AG09319 (cell line): Measurements from ENCODE around the gene DNAH7.
"Not testable (repeated sequence)": the region's sequence is repeated elsewhere in the genome, so short reads cannot be mapped to it uniquely, and the experiment has no call there.

ENCODE experiments used
- DNase-seq: peaks from one replicate; pipeline ENCODE4 v3.0.0-alpha.2; 2010; ENCODE audit warnings: low read depth; ENCODE audit errors: extremely low read depth
- TF ChIP-seq, protein P1 (sequence below): IDR thresholded peaks from 2 replicates; pipeline ENCODE4 v1.5.1; 2011; ENCODE audit warnings: low read depth, mild to moderate bottlenecking, inconsistent platforms, low read length, moderate library complexity

DNAH7 gene

DNA sequence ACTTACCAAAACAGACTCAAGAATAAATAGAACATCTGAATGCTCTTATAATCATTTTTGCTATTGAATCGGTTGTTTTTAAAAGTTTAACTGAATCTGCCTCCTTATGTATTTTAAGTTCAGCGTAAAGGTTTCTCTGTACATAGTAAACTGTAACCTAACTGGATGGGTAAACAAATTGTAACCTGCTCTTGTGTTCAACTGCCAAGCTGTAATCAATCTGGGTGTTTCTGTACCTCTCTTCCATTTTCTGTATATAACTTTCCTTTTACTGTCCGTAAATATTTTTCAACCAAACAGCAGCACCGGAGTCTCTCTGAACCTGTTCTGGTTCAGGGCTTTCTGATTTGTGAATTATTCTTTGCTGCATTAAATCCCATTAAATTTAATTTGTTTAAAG lies 27.6 kb upstream of the DNAH7 start:
- TF ChIP-seq, protein P1, sequence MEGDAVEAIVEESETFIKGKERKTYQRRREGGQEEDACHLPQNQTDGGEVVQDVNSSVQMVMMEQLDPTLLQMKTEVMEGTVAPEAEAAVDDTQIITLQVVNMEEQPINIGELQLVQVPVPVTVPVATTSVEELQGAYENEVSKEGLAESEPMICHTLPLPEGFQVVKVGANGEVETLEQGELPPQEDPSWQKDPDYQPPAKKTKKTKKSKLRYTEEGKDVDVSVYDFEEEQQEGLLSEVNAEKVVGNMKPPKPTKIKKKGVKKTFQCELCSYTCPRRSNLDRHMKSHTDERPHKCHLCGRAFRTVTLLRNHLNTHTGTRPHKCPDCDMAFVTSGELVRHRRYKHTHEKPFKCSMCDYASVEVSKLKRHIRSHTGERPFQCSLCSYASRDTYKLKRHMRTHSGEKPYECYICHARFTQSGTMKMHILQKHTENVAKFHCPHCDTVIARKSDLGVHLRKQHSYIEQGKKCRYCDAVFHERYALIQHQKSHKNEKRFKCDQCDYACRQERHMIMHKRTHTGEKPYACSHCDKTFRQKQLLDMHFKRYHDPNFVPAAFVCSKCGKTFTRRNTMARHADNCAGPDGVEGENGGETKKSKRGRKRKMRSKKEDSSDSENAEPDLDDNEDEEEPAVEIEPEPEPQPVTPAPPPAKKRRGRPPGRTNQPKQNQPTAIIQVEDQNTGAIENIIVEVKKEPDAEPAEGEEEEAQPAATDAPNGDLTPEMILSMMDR = no peak
- no peak for DNase-seq

- DNase-seq = not testable (repeated sequence)
Observed at GRCh38 chr2:196089448-196089847, 20.8 kb upstream of the DNAH7 start.

DNA sequence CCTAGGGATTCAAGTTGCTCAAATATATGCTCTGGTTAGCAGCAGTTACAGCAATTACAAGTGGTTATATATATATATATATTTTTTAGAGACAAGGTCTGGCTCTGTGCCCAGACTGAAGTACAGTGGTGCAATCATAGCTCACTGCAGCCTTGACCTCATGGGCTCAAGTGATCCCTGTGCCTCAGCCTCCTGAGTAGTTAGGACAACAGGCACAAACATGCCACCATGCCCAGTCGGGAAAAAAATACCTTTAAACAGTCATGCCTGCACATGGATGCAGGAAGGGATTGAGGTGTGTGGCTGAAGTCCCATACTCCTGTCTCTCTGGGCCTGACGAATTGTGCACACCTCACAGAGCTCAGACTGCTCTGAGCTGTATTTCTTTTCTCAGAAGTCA lies 19.6 kb upstream of the DNAH7 start:
- TF ChIP-seq, protein P1 = no peak
- no peak for DNase-seq

- DNase-seq = no peak
- TF ChIP-seq, protein P1 = no peak
Observed at GRCh38 chr2:196086517-196087368, 18.1 kb upstream of the DNAH7 start.

DNA sequence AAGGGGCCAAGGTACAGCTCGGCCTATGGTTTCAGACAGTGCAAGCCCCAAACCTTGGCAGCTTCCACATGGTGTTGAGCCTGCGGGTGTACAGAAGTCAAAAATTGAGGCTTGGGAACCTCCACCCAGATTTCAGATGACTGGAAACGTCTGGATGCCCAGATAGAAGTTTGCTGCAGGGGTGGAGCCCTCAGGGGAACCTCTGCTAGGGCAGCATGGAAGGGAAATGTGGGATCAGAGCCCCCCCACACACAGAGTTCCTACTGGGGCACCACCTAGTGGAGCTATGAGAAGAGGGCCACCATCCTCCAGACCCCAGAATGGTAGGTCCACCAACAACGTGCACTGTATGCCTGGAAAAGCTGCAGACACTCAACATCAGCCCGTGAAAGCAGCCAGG lies 15.0 kb upstream of the DNAH7 start:
- TF ChIP-seq, protein P1 = no peak
- no peak for DNase-seq

- TF ChIP-seq, protein P1 = no peak
- DNase-seq = no peak
Observed at GRCh38 chr2:196080526-196080925, 11.9 kb upstream of the DNAH7 start.

- TF ChIP-seq, protein P1 = no peak
- DNase-seq = no peak
Observed at GRCh38 chr2:196079052-196079451, 10.4 kb upstream of the DNAH7 start.

- no peak for DNase-seq
- TF ChIP-seq, protein P1 = no peak
Observed at GRCh38 chr2:196077821-196078220, 9.2 kb upstream of the DNAH7 start.
